Kidney (tissue), 14 donors: ENCODE results near the gene CHN2. TPM values are rescaled to one million over a fixed set of nuclear protein-coding genes. Genes with fewer than 3 reads are reported as not detected.

ENCODE experiments used
- DNase-seq, 5 donors: peaks; one replicate each; pipeline ENCODE4 v3.0.0-alpha.2; 2013 to 2020
- FAIRE-seq: peaks from 2 replicates; lab custom pipeline; 2012; peaks lifted over from hg19 to GRCh38; lab: Jason Lieb, UNC
- H3K27ac ChIP-seq, 2 donors: one replicate each; pipeline ENCODE4 v1.7.0; 2013; ENCODE audit warnings: low read depth in 2 of 2, low read length in 2 of 2, inconsistent platforms in 1 of 2
- H3K27me3 ChIP-seq: one replicate; pipeline ENCODE4 v1.7.1; 2013; ENCODE audit warnings: low read length, inconsistent platforms; ENCODE audit not compliant: control insufficient read depth, insufficient read depth
- H3K36me3 ChIP-seq, 3 donors: one replicate each; pipeline versions ENCODE4 v1.7.0 to v1.7.1; 2013; ENCODE audit warnings: low read length in 3 of 3, control low read depth in 1 of 3, inconsistent platforms in 1 of 3; ENCODE audit not compliant: insufficient read depth in 3 of 3, control insufficient read depth in 2 of 3
- H3K4me1 ChIP-seq, 3 donors: one replicate each; pipeline versions ENCODE4 v1.7.0 to v1.7.1; 2013; ENCODE audit warnings: low read length in 3 of 3, inconsistent platforms in 1 of 3, low read depth in 1 of 3; ENCODE audit not compliant: control insufficient read depth in 2 of 3, insufficient read depth in 2 of 3
- H3K4me3 ChIP-seq, 3 donors: one replicate each; pipeline versions ENCODE4 v1.7.0 to v1.8.1; 2013; ENCODE audit warnings: low read length in 3 of 3, control low read depth in 1 of 3, inconsistent platforms in 1 of 3
- H3K9ac ChIP-seq, 3 donors: one replicate each; pipeline versions ENCODE4 v1.7.0 to v1.7.1; 2013; ENCODE audit warnings: low read length in 3 of 3, control low read depth in 1 of 3, inconsistent platforms in 1 of 3
- H3K9me3 ChIP-seq, 3 donors: one replicate each; pipeline versions ENCODE4 v1.7.0 to v1.7.1; 2013; ENCODE audit warnings: low read length in 3 of 3, control low read depth in 1 of 3, inconsistent platforms in 1 of 3; ENCODE audit not compliant: control insufficient read depth in 2 of 3, insufficient read depth in 1 of 3
- CTCF ChIP-seq: IDR thresholded peaks from 3 replicates; pipeline ENCODE4 v1.5.1; 2012; ENCODE audit warnings: mild to moderate bottlenecking, moderate library complexity, borderline replicate concordance; ENCODE audit not compliant: insufficient read depth; ENCODE audit errors: extremely low read depth
- intact Hi-C: fragments of 100-400 bp; cut with DNase I; formaldehyde crosslinking; loops from one replicate; pipeline ENCODE4 v1.11.1; 2022
- polyA plus RNA-seq: library from polyadenylated mRNA; stranded (reverse); fragments of 350-450 nt; fragmentation: Illumina TruSeq; extraction: RNeasy Lipid Tissue Mini Kit (QIAGEN cat#74804); gene quantifications from one replicate; pipeline ENCODE4 v1.2.3, GENCODE V29; 2014; ENCODE audit warnings: low read depth, low replicate concordance; ENCODE audit not compliant: insufficient read depth
- total RNA-seq: library from RNA; stranded (reverse); fragmentation: NEBNext Ultra II Directional; extraction: Animal tissue kit (Norgen Biotek cat#: 25700); gene quantifications from one replicate; pipeline ENCODE4 v1.2.1, GENCODE V29; 2021
- donor health status: control.
- donor health status: control.
- donor health status: control.
- donor health status: control.
- donor health status: control.
- donor health status: DM: yes; HTN: yes; CAD: no.
- donor health status: Normal renal cell carcinoma (clear cell type).

The CHN2 gene
- total and polyA plus RNA-seq, 2 donors from 2014 or later: 7.4 to 22.5 TPM

GRCh38 chr7:29483219-29484104 is 288.9 kb downstream of the CHN2 start:
- TF ChIP-seq CTCF: no peak
- no peaks in the 10 kb centered on the region for H3K36me3 ChIP-seq
- no peak for FAIRE-seq
- no peak overlapping the region for H3K4me3 ChIP-seq
- H3K27ac ChIP-seq: no peak overlapping the region
- H3K9ac ChIP-seq: no peak overlapping the region
- no peaks in the 10 kb centered on the region for H3K9me3 ChIP-seq
- peaks cover 0 to 19% (median 6%) of the 10 kb centered on the region in 3 donors for H3K4me1 ChIP-seq
- intact Hi-C loops: no loop called here
- DNase-seq: no peak
- no peaks in the 10 kb centered on the region for H3K27me3 ChIP-seq

- Histone ChIP-seq H3K9me3 (no peaks in the 10 kb centered on the region), H3K36me3 (no peaks in the 10 kb centered on the region), H3K27ac (no peak overlapping the region), H3K27me3 (no peaks in the 10 kb centered on the region), H3K4me1 (peaks cover 0 to 19% (median 6%) of the 10 kb centered on the region in 3 donors), H3K4me3 (no peak overlapping the region), H3K9ac (no peak overlapping the region)
- DNase-seq (no peak), FAIRE-seq (no peak)
- TF ChIP-seq CTCF: no peak
- intact Hi-C loops: no loop called here
Observed at GRCh38 chr7:29484280-29484679, 289.7 kb downstream of the CHN2 start.

GRCh38 chr7:29485339-29486190 is 291.0 kb downstream of the CHN2 start:
- H3K4me3 ChIP-seq: no peak overlapping the region
- DNase-seq (peak in 1 of 5 donors; percentile 36), FAIRE-seq (no peak)
- no peaks in the 10 kb centered on the region for H3K27me3 ChIP-seq
- peaks cover 0 to 8% (median 0%) of the 10 kb centered on the region in 3 donors for H3K4me1 ChIP-seq
- H3K36me3 ChIP-seq: no peaks in the 10 kb centered on the region
- H3K27ac ChIP-seq: no peak overlapping the region
- H3K9me3 ChIP-seq: no peaks in the 10 kb centered on the region
- H3K9ac ChIP-seq: no peak overlapping the region
- TF ChIP-seq CTCF: no peak
- intact Hi-C loops: no loop called here
